Activated CD4-positive, CD25-positive, alpha-beta regulatory T cell treated with anti-CD3 and anti-CD28 coated beads, Interleukin-2, amount 50 U/mL, for 16 hours (primary cell): ENCODE measurements around the gene CACNG5.

ENCODE experiments used
- DNase-seq: peaks from one replicate; pipeline ENCODE4 v3.0.0-alpha.2; 2020; ENCODE audit warnings: low read depth, low spot score

The CACNG5 gene, protein sequence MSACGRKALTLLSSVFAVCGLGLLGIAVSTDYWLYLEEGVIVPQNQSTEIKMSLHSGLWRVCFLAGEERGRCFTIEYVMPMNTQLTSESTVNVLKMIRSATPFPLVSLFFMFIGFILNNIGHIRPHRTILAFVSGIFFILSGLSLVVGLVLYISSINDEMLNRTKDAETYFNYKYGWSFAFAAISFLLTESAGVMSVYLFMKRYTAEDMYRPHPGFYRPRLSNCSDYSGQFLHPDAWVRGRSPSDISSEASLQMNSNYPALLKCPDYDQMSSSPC

DNA sequence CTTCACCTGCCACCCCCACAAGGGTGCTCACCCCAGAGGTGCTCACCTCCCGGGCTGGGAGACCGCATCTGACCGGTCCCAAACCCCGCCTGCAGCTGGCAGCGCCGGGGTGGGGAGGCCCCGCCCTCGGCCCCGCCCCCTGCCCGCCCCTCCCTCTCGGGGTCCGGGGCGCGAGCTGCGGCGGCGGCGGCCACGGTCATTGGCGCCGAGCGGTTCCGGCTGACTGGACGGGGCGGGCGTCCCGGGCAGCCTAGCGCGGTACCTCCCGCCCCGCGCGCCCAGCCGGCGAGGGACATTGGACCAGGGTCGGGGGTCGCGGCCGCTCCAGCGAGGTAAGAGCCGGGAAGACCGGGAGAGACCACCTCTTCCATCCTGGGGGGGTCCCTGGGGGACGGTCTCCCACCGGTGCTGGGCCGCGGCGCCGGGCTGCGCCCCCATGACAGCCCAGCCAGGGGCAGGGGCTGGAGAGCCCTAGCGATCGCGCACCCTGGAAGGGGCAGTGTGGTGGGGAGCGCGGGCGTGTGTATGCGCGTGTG is at the start of gene CACNG5:
Gene CACNG5 (plus strand): TSS at position 199 of the 536 bp plus-strand sequence. CDS start 42,216 bp downstream, outside the sequence.
- DNase-seq = no peak

DNA sequence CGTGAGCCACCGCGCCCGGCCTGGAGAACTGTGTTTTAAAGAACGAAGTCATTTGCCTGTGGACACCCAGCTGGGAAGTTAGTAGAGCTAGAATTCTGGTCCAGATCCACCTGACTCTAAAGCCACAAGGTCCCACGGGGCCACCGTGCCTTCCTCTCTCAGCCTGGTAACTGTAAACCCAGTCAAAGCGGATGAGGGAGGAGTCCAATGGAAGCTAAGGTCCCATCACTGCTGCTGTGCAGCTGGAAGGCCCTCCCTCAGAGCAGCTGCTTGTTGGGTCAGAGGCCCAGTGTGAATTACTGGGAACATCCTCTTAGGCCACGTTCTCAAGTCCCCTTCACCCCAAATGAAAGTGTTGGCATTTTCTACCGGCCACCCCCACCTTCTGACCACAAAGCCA is 48.8 kb upstream of the CACNG5 start:
- no peak for DNase-seq

DNA sequence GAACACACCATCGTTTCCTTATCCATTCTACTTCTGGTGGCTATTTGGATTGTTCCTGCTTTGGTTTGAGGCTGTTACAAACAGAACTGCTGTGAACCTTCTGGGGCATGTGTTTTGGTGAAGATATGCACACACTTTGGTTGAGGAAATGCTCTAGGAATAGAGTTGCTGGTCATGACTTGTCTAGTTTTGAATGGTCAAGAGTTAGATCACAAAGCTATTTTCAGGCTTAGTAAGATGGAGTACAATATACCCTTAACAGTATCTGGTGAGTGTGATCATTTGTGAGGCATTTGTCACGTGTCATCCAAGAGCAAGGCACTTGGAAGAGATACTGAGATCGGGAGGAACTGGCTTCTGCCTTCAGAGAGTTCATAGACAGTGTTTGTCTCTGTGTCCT is 47.0 kb upstream of the CACNG5 start:
- no peak for DNase-seq

DNA sequence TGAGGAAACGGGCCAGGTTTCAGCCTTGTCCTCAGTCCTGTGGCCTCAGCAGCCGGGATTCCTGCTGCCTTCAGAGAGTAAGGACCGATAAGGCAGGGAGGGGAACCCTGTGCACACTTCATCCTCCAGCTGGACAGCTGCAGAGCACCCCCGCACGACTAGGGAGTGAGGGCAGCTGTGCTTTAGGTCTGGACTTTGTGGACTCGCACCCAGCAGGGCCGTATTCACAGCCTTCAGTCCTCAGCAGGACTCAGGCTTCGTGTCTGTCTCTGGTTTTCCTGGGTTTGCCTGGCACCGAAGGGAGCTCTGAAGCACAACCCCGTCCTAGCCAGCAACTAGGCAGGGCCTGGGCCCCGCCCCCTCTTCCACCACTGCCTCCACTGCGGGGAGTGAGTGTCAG is 45.8 kb upstream of the CACNG5 start:
- DNase-seq = no peak

DNA sequence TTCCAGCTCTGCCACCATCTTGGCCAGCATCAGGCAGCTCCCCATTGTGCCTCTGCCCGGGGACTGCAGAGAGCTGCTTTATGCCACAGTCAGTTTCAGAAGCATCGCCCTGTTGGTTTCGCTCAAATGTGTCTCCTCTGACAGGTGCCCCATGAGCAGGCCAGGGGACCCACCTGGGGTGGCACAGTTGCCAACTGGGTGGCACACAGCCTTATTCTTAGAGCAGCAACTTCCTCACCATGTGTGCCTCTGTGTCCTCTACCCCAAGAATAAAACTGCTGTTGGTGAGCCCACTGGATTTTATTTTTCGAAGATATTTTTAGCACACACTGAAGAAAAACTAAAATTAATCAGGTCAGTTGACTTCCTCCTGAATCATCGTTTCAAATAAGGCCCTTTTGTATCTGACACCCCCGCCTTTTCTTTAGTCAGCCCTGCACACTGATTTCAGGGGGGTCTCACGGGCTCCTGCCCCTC is 44.9 kb upstream of the CACNG5 start:
- DNase-seq = no peak

DNA sequence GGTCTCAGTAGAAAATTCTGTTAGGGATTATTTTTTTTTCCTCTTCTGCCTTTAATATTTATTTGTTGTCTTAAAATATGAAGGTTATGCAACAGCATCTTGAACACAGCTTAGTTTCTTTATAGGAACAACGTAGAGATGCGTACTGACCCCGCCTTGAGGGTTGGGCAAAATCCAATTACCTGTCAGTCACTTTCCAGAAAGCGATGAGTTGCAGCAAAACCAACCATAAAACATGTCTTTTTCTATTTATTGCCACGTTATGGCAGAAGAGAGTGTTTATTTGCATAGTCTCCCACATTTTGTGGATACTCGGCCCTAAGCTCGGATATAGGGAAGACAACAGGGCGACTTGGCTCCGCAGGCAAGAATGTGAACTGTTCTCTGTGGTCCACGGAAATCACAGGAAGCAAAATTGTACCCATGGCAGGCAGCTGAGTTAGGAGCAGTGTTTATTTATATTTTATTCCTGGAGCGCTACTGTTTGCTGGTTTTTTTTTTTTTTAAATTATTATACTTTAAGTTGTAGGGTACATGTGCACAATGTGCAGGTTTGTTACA is 44.3 kb upstream of the CACNG5 start:
- no peak for DNase-seq

DNA sequence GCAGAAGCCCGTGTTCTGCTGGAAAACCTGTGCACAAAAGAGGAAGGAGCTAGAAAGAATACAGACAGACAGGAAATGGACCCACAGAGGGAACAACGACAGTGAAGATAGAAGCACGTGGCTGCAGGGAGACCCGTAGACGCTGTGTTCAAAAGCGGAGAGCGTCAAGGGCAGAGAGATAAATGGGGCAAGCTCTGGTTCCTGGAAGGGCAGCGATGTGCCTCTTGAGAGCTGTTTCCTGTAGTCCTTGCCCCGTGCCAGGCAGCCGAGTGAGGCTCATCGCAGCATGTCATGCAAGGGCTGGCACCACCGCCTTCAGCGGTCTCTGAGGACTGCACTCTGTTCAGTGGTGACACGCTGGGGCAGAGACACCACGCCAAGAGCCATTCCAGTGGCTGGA is 43.6 kb upstream of the CACNG5 start:
- no peak for DNase-seq

DNA sequence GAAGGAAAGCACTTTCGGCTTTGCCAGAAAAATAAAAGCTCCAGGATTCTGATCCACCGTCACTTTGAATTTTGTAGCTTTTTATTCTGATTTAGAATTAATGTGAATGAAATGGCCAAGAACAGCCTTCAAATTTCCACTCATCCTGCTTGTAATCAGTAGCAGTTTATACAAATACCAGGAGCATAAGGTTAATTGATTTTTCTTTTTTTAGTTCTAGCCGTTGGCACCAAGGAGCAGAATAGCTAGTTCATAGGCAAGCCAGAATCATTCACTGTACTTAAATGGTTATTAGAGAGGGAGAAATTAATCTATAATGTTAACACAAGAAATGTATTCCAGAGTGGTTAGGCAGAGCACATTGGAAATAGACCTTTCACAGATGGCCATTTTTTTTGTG is 41.1 kb upstream of the CACNG5 start:
- DNase-seq = no peak

DNA sequence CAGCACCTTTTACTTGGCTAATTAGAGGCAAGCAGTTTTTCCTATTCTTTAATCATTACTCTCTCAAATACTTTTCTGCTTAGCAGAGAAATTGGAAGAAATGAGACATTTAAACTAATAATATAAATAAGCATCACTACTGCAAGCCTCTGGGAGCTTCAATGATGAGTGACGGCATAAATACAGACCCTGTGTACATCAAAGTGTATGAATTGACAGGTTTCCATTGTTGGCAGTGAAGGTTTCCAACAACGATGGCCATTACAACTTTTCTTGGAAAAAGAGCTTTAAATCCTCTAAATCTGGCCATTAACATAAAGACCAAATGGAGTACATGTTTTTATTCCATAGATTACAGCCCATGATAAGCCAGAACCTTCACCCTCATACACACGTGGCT is 39.4 kb upstream of the CACNG5 start:
- DNase-seq = no peak

DNA sequence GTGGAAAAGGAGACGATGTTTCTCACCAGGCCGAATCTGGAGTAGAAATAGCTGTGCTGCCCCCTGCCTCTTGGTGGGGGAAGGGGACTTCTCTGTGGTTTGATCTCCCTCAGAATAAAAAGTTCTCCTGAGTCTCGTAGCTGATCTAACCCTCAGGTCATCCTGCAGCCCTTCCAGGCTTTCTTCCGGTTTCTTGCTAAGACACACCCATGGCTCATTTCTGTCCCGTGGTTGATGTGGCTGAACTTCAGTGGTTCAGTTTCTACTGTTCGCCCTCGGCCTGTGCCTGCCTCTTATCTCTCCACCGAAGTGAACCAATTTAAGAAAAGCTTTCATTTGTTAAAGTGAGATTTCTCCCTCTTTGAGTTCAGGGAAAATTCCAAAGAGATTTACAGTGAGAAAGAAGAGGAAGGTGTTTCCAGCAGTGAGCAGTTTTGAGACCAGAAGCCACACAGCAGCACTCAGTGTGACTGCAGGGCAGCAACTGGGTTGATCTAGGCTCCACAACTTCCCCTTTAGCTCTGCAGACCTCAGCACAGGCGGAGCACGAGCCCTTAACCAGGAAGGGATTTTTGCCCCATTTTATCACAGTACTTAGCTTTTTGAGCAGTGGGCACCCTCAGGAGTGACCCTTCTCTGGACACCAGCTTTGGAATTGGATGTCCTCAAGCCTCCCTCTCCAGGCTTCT is 34.9 kb upstream of the CACNG5 start:
- no peak for DNase-seq

DNA sequence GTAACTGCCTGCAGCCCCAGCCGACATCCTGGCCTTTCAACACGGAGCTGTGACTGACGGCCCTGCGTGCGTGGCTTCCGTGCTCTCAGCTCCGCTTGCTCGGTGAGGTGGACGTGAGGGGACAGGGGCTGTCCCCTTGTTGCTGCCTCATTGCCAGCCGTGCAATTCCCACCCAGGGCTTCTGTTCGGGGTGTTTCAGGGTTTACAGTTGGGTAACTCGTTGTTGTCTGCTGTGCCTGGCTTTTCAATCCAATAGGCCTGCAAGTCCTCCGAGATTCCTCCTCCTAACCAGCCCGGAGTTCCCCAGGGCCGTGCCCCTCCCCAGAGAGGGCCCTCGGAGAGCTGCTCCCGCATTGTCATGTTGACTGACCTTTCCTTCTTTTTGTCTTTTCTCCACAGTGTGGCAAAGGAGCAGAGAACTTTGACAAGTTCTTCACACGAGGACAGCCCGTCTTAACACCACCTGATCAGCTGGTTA is 31.4 kb upstream of the CACNG5 start:
- DNase-seq = no peak

DNA sequence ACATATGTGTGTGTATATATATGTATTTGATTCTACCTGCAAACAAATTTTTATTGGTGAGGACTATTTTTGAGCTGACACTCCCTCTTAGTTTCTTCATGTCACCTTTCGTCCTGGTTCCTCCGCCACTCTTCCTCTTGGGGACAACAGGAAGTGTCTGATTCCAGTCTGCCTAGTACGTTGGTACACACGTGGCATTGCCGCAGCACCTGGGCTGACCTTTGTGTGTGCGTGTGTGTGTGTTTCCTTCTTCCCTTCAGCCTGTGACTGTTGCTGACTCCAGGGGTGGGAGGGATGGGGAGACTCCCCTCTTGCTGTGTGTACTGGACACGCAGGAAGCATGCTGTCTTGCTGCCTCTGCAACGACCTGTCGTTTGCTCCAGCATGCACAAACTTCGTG is 29.4 kb upstream of the CACNG5 start:
- no peak for DNase-seq

DNA sequence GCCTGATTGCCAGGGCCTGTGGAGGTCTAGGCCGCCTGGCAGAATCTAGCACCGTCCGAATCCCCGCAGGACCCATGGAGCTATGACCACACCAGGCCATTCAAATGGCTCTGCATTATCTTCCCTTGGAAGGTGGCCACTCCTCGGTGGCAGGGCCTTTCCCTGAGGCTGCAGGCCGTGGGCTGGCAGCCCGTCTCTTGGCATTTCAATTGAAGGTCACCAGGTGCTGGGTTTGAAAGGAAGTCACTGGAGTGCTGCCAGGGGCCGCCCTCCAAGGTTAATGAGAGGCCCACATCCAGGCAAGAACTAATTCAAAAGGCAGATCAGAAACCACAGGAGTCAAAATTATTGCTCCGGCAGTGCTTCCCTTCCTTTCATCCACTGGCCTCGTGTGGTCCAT is 27.7 kb upstream of the CACNG5 start:
- DNase-seq = no peak

DNA sequence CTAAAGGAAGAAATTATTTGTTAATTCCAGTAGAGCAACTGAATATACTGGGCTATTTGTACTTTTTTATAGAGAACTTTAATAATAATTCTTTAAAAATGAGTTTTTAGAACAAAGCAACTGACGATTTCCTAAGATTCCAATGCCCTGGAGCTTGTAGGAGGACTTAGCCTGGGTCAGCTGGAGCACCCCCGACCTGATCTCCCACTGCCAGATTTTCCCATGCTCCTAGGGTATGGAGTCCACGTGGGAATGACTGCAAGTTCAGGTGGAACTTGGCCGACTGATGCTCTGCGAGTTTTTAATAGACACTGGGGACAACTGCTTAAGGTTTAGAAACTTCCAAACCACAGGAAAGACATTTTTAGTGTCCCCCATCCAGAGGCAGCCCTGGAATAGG is 25.5 kb upstream of the CACNG5 start:
- DNase-seq = no peak

DNA sequence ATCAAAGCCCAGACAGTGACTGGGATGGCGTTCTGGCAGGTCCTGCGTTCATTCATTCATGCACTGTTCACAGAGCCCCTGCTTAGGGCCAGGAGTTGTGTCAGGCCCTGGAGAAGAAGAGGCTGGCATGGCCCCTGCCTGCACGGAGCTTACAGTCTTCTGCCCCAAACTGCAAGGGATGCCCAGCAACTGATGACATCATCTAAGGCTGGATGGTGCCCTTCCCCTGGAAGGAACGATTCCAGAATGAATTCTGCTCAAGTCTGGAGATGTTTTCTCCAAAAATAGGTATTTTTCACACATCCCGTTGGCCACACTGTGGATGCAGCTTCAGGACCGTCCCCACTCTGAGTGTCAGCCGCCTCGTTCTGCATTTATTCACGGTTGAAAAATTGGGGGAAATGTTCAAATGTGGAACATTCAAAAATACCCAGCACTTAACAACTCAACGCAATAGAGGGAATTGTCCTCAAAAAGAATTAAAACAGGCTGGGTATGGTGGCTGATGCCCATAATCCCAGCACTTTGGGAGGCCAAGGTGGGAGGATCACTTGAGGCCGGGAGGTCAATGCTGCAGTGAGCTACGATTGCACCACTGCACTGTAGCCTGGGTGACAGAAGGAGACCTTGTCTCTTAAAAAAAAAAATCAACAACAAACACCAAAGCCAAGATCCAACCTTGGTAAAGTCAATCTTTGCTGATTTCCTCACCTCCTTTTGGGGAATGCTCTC is 23.8 kb upstream of the CACNG5 start:
- no peak for DNase-seq

DNA sequence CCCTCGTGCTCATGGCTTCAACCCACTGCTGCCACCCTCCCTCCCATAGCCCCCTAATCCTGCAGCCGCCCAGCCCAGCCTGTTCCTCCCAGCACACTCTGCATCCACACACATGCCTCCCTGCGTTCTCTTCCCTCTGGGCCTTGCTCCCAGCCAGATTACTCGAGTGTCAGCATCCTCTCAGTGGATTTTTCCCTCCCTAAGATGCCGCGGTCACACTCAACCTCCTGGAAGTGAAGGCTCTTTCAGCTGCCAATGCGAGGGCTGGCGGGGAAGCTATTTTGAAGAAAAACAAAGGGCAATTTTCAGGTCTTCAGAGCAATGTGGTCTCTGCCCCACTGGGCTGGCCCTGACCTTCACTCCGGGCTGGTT is 23.2 kb upstream of the CACNG5 start:
- no peak for DNase-seq

DNA sequence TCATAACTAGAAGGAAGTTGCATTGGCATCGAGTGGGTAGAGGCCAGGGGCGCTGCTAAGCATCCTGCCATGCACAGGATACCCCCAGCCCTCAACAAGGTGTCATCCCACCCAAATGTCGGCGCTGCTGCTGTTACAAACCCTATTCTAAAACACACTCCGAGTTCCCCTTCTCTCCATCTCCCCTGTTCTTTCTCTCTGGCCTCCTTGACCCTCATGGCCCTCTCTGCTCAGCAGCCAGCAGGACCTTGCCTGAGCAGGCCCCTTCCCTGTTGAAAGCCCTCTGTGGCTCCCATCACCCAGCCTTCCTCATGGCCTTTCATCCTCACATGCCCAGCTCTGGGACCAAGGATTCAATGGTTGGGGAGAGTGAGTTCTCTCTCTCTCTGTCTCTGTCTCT is 22.3 kb upstream of the CACNG5 start:
- DNase-seq = no peak

DNA sequence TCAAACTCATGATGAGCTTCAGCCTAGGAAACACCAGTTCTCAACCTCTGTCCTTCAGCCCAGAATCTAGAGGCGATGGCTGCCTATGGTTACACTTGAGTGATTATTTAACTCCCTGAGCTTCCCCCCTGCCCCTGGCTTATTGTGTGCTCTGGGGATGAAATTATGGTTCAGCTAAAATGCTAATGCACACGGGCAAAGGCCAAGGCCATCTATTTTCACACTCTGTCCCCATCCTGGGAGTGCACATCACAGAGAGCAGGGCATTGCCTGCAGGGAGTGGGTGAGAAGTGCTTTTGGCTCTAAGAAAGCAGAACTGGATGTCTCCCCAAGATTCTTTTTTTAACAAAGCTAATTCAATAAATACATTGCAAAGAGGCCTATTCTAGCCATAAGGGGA is 21.6 kb upstream of the CACNG5 start:
- no peak for DNase-seq

DNA sequence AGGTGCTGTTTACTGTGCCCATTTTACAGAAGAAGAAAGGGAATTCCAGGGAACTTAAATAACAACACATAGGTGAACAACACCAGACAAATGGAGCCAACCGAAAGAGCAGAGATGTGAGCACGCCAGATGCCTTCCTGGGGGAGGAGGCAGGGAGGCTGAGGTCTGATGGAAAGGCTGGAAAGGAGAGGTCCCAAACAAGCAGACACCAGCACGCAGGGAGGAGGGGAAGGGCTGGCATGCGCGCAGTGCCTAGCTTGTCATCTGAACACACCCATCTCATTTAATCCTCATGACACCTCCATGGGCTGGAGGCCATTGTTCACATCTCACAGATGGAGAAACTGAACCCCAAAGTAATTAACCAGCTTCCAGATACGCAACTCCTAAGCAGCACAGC is 20.9 kb upstream of the CACNG5 start:
- no peak for DNase-seq

DNA sequence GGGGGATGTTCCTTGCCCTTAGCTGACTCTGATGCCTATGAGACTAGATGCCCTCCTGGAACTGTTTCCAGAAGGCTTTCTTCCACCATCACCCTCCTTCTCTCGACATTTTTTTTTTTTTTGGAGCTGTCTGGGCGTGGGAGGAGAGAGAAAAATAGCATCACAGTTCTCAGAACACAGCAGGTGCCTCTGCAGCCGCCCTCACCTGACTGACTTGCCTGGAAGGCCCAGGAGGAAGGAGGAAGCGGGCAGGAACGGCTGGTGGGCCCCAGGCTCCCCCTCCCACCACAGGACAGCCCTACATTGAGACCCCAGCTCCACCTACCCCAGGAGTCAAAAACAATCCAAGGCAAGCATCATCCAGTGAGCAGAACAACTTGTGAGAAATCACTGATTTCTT is 20.3 kb upstream of the CACNG5 start:
- no peak for DNase-seq

DNA sequence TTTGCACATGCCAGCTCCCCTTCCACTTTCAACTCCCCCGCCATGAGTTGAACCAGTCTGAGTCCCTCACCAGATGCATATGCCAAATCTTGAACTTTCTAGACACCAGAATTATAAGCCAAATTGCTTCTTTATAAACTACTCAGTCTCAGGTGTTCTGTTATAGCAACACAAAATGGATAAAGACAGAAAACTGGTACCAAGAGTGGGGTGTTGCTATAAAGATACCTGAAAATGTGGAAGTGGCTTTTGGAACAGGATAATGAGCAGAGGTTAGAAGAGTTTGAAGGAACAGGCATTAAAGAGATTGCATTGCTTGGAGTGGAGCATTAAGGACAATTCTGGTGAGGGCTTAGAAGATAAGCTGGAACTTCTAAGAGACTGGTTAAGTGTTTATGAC is 17.2 kb upstream of the CACNG5 start:
- no peak for DNase-seq

DNA sequence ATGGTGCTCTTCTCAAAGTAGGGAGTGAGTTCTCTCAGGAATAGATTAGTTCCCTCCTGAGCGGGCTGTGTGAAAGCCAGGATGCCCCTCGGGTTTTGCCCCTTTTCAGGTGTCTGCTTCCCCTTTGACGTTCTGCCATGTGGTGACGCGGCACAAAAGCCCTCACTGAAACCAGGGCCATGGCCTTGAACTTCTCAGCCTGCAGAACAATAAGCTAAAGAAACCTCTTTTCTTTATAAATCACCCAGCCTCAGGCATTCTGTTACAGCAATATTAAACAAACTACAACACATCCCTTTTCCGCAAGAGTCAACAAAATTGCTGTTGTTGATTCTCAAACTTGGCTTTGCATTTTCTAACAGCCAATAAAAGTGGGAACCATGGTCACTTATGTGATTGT is 15.5 kb upstream of the CACNG5 start:
- DNase-seq = no peak
